Vagina (tissue), 2 donors: ENCODE data around the gene MUC4.

ENCODE experiments used
- CTCF ChIP-seq, 3 experiments: fragments of 450-650 bp in 2 of 3; fragments of 200-600 bp in 1 of 3; sonication (generic) in 1 of 3; IDR thresholded peaks; one replicate each; pipeline ENCODE4 v1.5.1; 2017 to 2019; ENCODE audit warnings: antibody characterized with exemption in 3 of 3, mild to moderate bottlenecking in 2 of 3, moderate library complexity in 2 of 3
- POLR2A ChIP-seq, 2 donors: fragments of 450-650 bp; IDR thresholded peaks; one replicate each; pipeline ENCODE4 v1.6.1; 2017; ENCODE audit warnings: antibody characterized with exemption in 2 of 2, mild to moderate bottlenecking in 2 of 2, moderate library complexity in 2 of 2
- POLR2AphosphoS5 ChIP-seq, 2 donors: sonication (generic); formaldehyde crosslinking; IDR thresholded peaks; one replicate each; pipeline ENCODE4 v1.9.0; 2017; ENCODE audit warnings: antibody characterized with exemption in 2 of 2, mild to moderate bottlenecking in 2 of 2, low read depth in 1 of 2; ENCODE audit not compliant: insufficient read depth in 1 of 2

- TF ChIP-seq CTCF (IDR thresholded peaks at IDR 0.05): no peak
- TF ChIP-seq POLR2A (IDR thresholded peaks at IDR 0.05): no peak
- TF ChIP-seq POLR2AphosphoS5 (IDR thresholded peaks at IDR 0.05; ENCODE audit: insufficient read depth in 1 of 2, low read depth in 1 of 2): no peak
These were observed 36.8 kb downstream of the MUC4 start for GRCh38 chr3:195774917-195775316.
